ENCODE results near the gene TRAT1. TPM values are rescaled to one million over a fixed set of nuclear protein-coding genes. Genes with fewer than 3 reads are reported as not detected.

The TRAT1 gene
- total RNA-seq, 4 donors from 2014 or later = 0.17 to 0.26 TPM; not detected in 2

- Histone ChIP-seq H3K36me3 (no peaks in the 10 kb centered on the region), H3K9me3 (peaks cover 0 to 3% (median 0%) of the 10 kb centered on the region in 4 donors), H3K27me3 (no peaks in the 10 kb centered on the region), H3K4me1 (no peaks in the 10 kb centered on the region), H3K27ac (replicated peaks in 1 of 4) (no peak overlapping the region), H3K4me3 (no peak overlapping the region)
- 89% methylated on average over 6 of the region's 6 CpGs for WGBS
- DNase-seq (ENCODE audit: extremely low spot score) = no peak
- intact Hi-C loops (cut with DNase I) = no loop called here
- no peak for TF ChIP-seq POLR2AphosphoS5 (IDR thresholded peaks at IDR 0.05)
- no peak for TF ChIP-seq CTCF (IDR thresholded peaks at IDR 0.05)
Observed at GRCh38 chr3:108863799-108864135, 41.2 kb downstream of the TRAT1 start.

- DNase-seq (ENCODE audit: extremely low spot score) = no peak
- no peak overlapping the region for H3K27ac ChIP-seq (replicated peaks in 1 of 4)
- intact Hi-C loops (cut with DNase I) = no loop called here
- H3K4me1 ChIP-seq = no peaks in the 10 kb centered on the region
- no peaks in the 10 kb centered on the region for H3K27me3 ChIP-seq
- WGBS = 48% methylated on average over 1 of the region's 1 CpG
- H3K36me3 ChIP-seq = no peaks in the 10 kb centered on the region
- TF ChIP-seq CTCF (IDR thresholded peaks at IDR 0.05) (no peak), POLR2AphosphoS5 (IDR thresholded peaks at IDR 0.05) (no peak), EP300 (IDR thresholded peaks at IDR 0.05) (no peak)
- H3K4me3 ChIP-seq = no peak overlapping the region
- no peaks in the 10 kb centered on the region for H3K9me3 ChIP-seq
Observed at GRCh38 chr3:108877901-108878300, 55.3 kb downstream of the TRAT1 start.

- DNase-seq (ENCODE audit: extremely low spot score) = no peak
- TF ChIP-seq POLR2AphosphoS5 (IDR thresholded peaks at IDR 0.05) (no peak), POLR2A (IDR thresholded peaks at IDR 0.05; ENCODE audit: low read depth) (no peak), EP300 (IDR thresholded peaks at IDR 0.05) (no peak), CTCF (IDR thresholded peaks at IDR 0.05) (no peak)
- 89% methylated on average over 8 of the region's 8 CpGs for WGBS
- intact Hi-C loops (cut with DNase I) = no loop called here
- Histone ChIP-seq H3K27me3 (no peaks in the 10 kb centered on the region), H3K27ac (replicated peaks in 1 of 4) (no peak overlapping the region), H3K4me1 (no peaks in the 10 kb centered on the region), H3K36me3 (no peaks in the 10 kb centered on the region), H3K9me3 (no peaks in the 10 kb centered on the region), H3K4me3 (no peak overlapping the region)
Observed at GRCh38 chr3:108879915-108880314, 57.3 kb downstream of the TRAT1 start.

GRCh38 chr3:108882762-108883161, 60.2 kb downstream of the TRAT1 start:
- intact Hi-C loops (cut with DNase I) = no loop called here
- no peak for TF ChIP-seq POLR2AphosphoS5 (IDR thresholded peaks at IDR 0.05)
- TF ChIP-seq CTCF (IDR thresholded peaks at IDR 0.05) = no peak
- no peak for TF ChIP-seq POLR2A (IDR thresholded peaks at IDR 0.05; ENCODE audit: low read depth)
- no peak for TF ChIP-seq EP300 (IDR thresholded peaks at IDR 0.05)
- H3K4me3 ChIP-seq = no peak overlapping the region
- DNase-seq (ENCODE audit: extremely low spot score) = no peak
- H3K27me3 ChIP-seq = no peaks in the 10 kb centered on the region
- no peaks in the 10 kb centered on the region for H3K36me3 ChIP-seq
- H3K9me3 ChIP-seq = no peaks in the 10 kb centered on the region
- no peak overlapping the region for H3K27ac ChIP-seq (replicated peaks in 1 of 4)
- H3K4me1 ChIP-seq = no peaks in the 10 kb centered on the region

- DNase-seq (ENCODE audit: extremely low spot score) = no peak
- Histone ChIP-seq H3K27ac (replicated peaks in 1 of 4) (no peak overlapping the region), H3K9me3 (no peaks in the 10 kb centered on the region), H3K27me3 (no peaks in the 10 kb centered on the region), H3K36me3 (no peaks in the 10 kb centered on the region), H3K4me3 (no peak overlapping the region), H3K4me1 (no peaks in the 10 kb centered on the region)
- 0% methylated on average over 1 of the region's 1 CpG for WGBS
- intact Hi-C loops (cut with DNase I) = no loop called here
- TF ChIP-seq CTCF (IDR thresholded peaks at IDR 0.05) (no peak), EP300 (IDR thresholded peaks at IDR 0.05) (no peak), POLR2AphosphoS5 (IDR thresholded peaks at IDR 0.05) (no peak), POLR2A (IDR thresholded peaks at IDR 0.05; ENCODE audit: low read depth) (no peak)
Observed at GRCh38 chr3:108883373-108883772, 60.8 kb downstream of the TRAT1 start.

Measured in esophagus muscularis mucosa (tissue), 4 donors.